GM18867 (cell line): Measurements from ENCODE around the gene ASTL.
A peak's percentile ranks its signal among the peaks of the same experiment; 100 is the strongest.
"Not testable (repeated sequence)": the region's sequence is repeated elsewhere in the genome, so short reads cannot be mapped to it uniquely, and the experiment has no call there.

ENCODE experiments used
- ATAC-seq: cut with Tn5 transposase; IDR thresholded peaks from one replicate; pipeline ENCODE4 v1.9.1; 2021; ENCODE audit warnings: mild to moderate bottlenecking, moderate library complexity; ENCODE audit not compliant: unreplicated experiment

ASTL gene

GRCh38 chr2:96138179-96139145 is at the start of gene ASTL:
Gene ASTL, minus strand, starts transcription at chr2:96138502. Its CDS starts 66 bp downstream, at chr2:96138436.
- no peak for ATAC-seq

DNA sequence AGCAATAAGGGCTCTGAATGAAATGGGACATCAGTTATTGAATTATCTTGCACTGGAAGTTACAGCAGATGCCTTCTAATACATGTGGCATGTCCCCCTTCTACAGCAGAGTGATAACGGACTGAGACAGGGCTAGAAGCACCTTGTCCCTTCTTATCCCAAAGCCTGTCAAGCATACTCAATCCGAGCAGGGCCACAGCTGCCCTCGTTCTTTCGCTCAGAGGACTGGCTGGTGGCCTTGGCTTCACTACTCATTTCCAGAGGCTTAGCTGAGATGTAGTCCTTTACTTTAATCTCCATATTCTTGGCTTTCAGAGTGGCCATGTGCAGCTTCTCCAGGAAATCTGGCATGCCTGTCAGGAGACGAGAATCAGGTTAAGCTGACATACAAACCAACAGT is 48.3 kb upstream of the ASTL start:
- ATAC-seq = no peak

- ATAC-seq = no peak
Measured at GRCh38 chr2:96185516-96185915, 47.2 kb upstream of the ASTL start.

- no peak for ATAC-seq
Measured at GRCh38 chr2:96184989-96185388, 46.7 kb upstream of the ASTL start.

- no peak for ATAC-seq
Measured at GRCh38 chr2:96184188-96184587, 45.9 kb upstream of the ASTL start.

DNA sequence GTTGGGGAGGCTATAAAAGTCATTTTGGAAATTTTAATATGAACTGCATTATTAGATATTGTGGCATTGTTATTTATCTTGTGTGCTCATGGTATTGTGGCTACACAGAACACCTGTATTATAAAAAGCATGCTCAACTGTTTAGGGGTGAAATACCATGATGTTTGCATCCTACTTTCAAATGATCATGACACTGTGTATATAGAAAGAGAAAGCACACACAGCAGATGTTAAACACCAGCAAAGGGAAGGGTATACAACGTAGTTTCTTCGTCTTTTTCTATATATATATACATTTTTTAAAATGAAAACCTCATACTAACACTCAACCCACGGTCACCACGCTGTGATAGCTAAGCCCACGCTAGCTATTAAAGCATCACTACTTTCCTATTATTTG is 43.2 kb upstream of the ASTL start:
- ATAC-seq = peak; percentile 65

DNA sequence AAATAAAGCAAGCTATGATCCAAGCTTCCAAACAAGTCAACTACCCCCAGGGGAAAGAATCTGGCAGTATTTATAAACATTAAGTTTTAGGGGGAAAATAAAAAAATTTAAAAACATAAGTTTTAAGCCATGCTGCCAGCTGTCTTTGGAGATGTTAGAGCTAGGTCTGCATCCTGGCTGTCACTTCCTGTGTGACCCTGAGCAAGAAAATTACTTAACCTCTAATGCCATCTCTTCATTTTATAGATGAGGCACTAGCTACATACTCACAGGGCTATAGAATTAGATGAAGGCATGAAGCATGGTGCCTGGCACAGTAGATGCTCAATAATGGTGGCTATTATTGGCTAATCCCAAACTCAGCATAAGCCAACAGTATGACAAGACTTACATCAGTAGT is 42.2 kb upstream of the ASTL start:
- no peak for ATAC-seq

GRCh38 chr2:96180002-96180401 is 41.7 kb upstream of the ASTL start:
- ATAC-seq = no peak

DNA sequence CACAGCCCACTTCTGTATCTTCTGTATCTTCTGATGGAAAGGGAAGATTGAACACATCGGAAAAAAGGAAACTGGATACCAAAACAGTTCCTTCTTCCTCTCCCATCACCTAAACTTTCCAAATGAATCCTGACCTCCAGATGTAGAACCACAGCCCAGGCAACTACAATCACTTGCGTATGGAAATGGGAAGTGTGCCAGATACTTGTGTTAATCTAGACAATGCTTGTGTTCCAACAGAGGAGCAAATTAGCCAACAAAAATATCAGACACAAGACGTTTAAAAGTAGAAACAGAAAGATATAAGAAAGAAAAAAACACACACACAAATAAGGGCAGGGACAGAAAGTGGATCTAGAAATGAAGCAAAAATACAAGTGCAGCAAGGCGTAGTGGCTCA is 38.4 kb upstream of the ASTL start:
- no peak for ATAC-seq

GRCh38 chr2:96175951-96176350 is 37.6 kb upstream of the ASTL start:
- ATAC-seq = no peak

GRCh38 chr2:96174251-96175144 is 36.2 kb upstream of the ASTL start:
- ATAC-seq = peak; percentile 90

DNA sequence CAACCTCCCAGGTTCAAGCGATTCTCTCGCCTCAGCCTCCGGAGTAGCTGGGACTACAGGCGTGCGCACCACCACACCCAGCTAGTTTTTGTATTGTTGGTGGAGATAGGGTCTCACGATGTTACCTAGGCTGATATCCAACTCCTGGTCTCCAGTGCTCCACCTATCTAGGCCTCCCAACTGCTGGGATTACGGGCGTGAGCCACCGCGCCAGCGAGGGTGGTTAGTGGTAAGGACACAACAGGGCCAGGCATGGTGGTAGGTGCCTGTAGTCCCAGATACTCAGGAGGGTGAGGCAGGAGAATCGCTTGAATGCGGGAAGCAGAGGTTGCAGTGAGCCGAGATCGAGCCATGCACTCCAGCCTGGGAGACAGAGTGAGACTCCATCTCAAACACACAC is 33.5 kb upstream of the ASTL start:
- ATAC-seq = no peak

GRCh38 chr2:96170626-96171025 is 32.3 kb upstream of the ASTL start:
- ATAC-seq = no peak

- ATAC-seq = no peak
Measured at GRCh38 chr2:96169868-96170507, 31.7 kb upstream of the ASTL start.

DNA sequence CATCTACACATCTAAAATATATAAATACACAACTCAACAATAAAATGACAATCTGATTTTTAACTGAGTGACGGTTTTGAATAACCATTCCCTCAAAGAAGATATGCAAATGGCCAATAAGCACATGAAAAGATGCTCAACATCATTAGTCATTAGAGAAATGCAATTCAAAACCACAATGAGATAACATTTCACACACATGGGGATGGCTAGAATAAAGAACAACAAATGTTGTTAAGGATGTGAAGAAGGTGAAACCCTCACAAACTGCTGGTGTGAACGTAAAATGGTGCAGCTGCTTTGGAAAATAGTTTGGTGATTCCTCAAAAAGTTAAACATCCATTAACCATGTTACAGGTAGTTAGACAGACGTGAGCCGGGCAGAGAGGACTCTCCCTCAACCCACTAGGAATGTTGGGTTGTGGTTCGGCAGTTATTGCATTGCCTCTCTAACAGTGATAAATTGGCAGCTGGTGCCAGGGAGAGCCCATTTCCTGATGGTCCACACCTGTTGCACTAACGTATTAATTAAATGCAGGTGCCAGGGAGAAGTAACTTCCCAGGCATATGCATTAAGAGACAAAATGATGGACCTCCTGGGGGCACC is 29.2 kb upstream of the ASTL start:
- no peak for ATAC-seq

- peak; percentile 74 for ATAC-seq
Measured at GRCh38 chr2:96164459-96165184, 26.3 kb upstream of the ASTL start.

- peak; percentile 60 for ATAC-seq
Measured at GRCh38 chr2:96163768-96164429, 25.6 kb upstream of the ASTL start.

DNA sequence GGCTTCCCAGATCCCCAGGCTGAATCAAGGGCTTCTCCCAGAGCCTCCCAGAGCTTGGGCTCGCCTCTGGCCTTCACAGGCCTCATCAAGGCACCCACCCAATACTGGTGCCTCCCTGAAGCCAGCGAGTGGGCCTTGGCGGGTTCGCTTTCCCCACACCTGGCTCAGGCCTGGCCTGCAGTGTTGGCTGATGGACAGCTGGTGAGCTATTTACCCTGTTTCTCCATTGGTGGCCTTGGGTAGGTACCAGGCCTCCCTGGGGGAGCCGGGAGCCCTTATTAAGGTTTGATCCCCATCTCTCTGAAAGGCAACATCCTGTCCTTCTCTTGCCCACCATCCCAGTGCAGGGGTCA is 25.1 kb upstream of the ASTL start:
- ATAC-seq = no peak

GRCh38 chr2:96161898-96162297 is 23.6 kb upstream of the ASTL start:
- ATAC-seq = no peak

DNA sequence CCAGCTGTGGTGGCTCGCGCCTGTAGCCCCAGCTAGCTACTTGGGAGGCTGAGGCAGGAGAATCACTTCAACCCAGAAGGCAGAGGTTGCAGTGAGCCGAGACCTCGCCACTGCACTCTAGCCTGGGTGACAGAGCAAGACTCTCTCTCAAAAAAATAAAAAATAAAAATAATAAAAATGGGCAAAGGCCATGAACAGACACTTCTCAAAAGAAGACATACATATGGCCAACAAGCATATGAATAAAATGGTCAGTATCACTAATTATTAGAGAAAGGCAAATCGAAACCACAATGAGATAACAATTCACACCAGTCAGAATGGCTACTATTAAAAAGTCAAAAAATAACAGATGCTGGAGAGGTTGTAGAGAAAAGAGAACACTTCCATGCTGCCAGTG is 22.1 kb upstream of the ASTL start:
- not testable (repeated sequence) for ATAC-seq
